ENCODE results near the gene DNAH5.
"Not testable (repeated sequence)": the region's sequence is repeated elsewhere in the genome, so short reads cannot be mapped to it uniquely, and the experiment has no call there.

The DNAH5 gene

DNA sequence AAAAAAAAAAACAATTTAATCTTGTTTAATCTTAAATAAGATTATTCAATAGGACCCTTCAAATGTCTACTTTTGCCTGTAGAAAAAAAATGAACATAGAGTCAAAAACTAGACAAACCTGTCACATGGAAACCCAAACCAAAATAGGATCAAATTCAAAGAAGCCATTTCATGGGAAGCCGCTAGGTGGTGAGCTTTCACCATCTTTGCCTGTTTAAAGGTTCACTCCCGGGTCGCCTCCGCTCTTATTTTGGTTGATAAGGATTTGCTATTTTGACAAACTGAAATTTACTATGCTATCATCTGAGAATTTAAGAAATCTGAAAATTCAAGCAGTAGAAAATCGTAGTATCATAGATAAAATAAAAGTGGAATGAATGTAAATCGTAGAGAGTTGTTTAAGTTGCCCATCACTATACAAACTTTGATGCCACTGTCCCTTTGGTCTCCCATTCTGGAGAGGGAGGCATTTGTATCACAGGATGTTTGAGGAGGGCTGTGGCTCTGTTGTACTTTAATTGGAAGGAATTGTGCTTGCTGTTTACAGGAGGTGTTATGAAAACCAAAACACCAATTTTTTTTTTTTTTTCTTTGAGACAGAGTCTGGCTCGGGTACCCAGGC lies 43.5 kb upstream of the DNAH5 start:
- peak; percentile 65 for DNase-seq (ENCODE audit: extremely low spot score)
- TF ChIP-seq CTBP1 (IDR thresholded peaks at IDR 0.05; ENCODE audit: borderline replicate concordance) (no peak), ZNF384 (IDR thresholded peaks at IDR 0.05) (no peak), SUZ12 (IDR thresholded peaks at IDR 0.05) (no peak), LEF1 (IDR thresholded peaks at IDR 0.05; ENCODE audit: borderline replicate concordance) (no peak), SP1 (IDR thresholded peaks at IDR 0.05) (no peak), FOXK2 (IDR thresholded peaks at IDR 0.05) (no peak), FOXM1 (IDR thresholded peaks at IDR 0.05; ENCODE audit: borderline replicate concordance) (no peak), HDGF (IDR thresholded peaks at IDR 0.05; ENCODE audit: borderline replicate concordance) (no peak), ARNT (IDR thresholded peaks at IDR 0.05) (no peak), TARDBP (IDR thresholded peaks at IDR 0.05) (no peak), ELF4 (IDR thresholded peaks at IDR 0.05) (no peak), BHLHE40 (IDR thresholded peaks at IDR 0.05; ENCODE audit: borderline replicate concordance) (no peak), NFRKB (IDR thresholded peaks at IDR 0.05) (no peak)
- ChIA-PET POLR2A (no interaction called here), CTCF (interaction anchor here (0.7 to 1.3 kb wide), 3 partner anchors 27 to 399 kb away, joined by 3 to 7 read pairs (median 5); no protein-coding TSS in a partner anchor)

DNA sequence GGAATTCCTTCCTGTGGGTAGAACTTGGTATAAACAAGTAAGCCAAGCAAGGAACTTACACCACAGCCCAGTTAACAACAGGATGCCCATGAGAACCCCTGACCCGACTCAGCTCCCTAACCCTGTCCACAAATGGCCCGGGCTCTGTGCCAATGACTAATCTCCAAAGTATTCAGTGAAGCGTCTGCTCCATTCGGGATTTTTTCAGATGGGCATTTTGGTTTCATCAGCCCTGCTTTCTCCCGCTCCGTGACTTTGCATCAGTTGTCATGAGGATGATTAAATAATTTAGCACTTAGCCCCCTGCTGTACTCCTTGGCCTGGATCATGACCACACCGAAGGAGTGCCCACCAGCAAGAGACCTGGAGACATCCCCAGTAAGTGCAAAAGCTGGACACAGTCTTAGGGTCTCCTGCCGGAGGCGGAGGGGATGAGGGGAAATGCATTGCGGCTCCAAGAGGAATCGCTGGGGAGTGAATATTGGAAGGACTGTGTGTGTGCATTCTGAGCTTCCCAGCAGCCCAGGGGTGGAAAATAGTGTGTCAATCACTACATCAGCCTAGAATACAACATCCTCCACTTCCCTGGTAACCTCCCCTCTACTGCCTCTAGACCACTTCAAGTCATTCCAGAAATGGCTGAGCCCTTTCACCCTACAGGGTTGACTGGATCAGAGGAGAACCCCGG lies 41.4 kb upstream of the DNAH5 start:
- ChIA-PET POLR2A (no interaction called here), CTCF (no interaction called here)
- TF ChIP-seq ARNT (IDR thresholded peaks at IDR 0.05): no peak
- TF ChIP-seq CTBP1 (IDR thresholded peaks at IDR 0.05; ENCODE audit: borderline replicate concordance): no peak
- no peak for TF ChIP-seq FOXK2 (IDR thresholded peaks at IDR 0.05)
- no peak for TF ChIP-seq SP1 (IDR thresholded peaks at IDR 0.05)
- no peak for TF ChIP-seq FOXM1 (IDR thresholded peaks at IDR 0.05; ENCODE audit: borderline replicate concordance)
- TF ChIP-seq, protein P1, sequence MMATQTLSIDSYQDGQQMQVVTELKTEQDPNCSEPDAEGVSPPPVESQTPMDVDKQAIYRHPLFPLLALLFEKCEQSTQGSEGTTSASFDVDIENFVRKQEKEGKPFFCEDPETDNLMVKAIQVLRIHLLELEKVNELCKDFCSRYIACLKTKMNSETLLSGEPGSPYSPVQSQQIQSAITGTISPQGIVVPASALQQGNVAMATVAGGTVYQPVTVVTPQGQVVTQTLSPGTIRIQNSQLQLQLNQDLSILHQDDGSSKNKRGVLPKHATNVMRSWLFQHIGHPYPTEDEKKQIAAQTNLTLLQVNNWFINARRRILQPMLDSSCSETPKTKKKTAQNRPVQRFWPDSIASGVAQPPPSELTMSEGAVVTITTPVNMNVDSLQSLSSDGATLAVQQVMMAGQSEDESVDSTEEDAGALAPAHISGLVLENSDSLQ (IDR thresholded peaks at IDR 0.05): no peak
- no peak for TF ChIP-seq HDGF (IDR thresholded peaks at IDR 0.05; ENCODE audit: borderline replicate concordance)
- no peak for TF ChIP-seq LEF1 (IDR thresholded peaks at IDR 0.05; ENCODE audit: borderline replicate concordance)
- no peak for TF ChIP-seq ELF4 (IDR thresholded peaks at IDR 0.05)
- TF ChIP-seq SUZ12 (IDR thresholded peaks at IDR 0.05): no peak
- TF ChIP-seq ZNF384 (IDR thresholded peaks at IDR 0.05): no peak
- TF ChIP-seq L3MBTL2 (conservative IDR thresholded peaks at IDR 0.05): no peak
- no peak for TF ChIP-seq BHLHE40 (IDR thresholded peaks at IDR 0.05; ENCODE audit: borderline replicate concordance)
- no peak for TF ChIP-seq NFRKB (IDR thresholded peaks at IDR 0.05)
- DNase-seq (ENCODE audit: extremely low spot score): no peak

DNA sequence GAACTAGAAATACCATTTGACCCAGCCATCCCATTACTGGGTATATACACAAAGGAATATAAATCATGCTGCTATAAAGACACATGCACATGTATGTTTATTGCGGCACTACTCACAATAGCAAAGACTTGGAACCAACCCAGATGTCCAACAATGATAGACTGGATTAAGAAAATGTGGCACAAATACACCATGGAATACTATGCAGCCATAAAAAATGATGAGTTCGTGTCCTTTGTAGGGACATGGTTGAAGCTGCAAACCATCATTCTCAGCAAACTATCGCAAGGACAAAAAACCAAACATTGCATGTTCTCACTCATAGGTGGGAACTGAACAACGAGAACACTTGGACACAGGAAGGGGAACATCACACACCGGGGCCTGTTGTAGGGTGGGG lies 40.4 kb upstream of the DNAH5 start:
- DNase-seq (ENCODE audit: extremely low spot score); POLR2A ChIA-PET; CTCF ChIA-PET: not testable (repeated sequence)

DNA sequence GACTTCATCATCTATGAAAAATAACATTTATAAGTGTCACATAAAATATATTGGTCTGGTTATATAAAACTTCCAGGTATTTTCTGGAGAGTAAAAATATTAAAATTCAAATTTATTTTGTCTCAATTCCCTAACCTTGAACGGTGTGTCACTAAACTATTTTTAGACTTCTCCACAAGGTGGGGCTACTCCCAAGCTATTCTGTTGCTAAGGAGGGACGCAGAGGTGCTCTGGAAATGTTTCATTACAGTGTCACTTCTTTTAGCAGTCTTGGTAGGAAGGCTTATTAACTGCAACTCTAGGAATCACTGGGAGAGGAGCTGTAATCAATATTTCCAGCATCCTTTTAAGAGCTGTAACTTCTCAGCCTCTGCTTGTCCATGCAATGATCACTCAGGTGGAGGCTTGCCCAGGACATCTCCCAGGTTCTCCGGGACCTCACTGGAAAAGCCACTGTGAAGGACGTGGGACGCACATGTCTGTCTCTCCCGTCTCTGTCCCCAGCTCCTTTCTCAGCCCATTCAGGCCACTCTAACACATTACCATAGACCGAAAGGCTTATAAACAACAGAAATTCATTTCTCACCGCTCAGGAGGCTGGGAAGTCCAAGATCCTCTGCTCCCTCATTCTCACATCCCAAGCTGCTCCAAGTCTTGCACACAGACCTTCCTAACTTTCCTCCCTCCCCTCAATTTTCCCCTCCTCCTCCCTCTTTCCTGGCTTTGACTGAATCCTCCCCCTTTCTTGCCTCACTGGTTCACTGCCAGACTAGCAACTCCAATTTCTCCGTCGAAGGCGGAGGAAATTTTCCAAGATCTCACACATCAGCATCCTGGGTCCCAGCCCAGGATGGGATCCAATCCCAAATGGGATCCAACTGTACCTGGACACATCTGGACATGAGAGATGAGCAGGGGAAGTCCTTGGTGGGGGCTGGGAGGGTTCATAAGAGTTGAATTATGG lies 32.7 kb upstream of the DNAH5 start:
- ChIA-PET POLR2A (no interaction called here), CTCF (interaction anchor here (1.0 to 2.1 kb wide), 4 partner anchors 20 to 672 kb away, joined by 3 to 10 read pairs (median 4); no protein-coding TSS in a partner anchor)
- TF ChIP-seq FOXM1 (IDR thresholded peaks at IDR 0.05; ENCODE audit: borderline replicate concordance) (no peak), NFRKB (IDR thresholded peaks at IDR 0.05) (no peak)
- peak; percentile 62 for DNase-seq (ENCODE audit: extremely low spot score)

DNA sequence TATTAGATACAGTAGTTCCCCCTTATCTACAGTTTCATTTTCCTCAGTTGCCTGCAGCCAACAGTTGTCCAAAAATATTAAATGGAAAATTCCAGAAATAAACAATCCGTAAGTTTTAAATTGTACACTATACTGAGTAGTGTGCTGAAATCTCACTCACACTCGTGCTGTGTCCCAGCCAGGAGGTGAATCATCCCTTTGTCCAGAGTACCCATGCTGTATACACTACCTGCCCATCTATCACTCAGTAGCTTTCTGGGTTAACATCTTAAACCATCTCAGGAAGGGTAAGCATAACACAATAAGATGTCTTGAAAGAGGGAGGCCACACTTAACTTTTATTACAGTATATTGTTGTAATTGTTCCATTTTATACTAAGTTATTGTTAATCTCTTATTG lies 31.7 kb upstream of the DNAH5 start:
- ChIA-PET CTCF (interaction anchor here (1.7 kb wide), 1 partner anchor 388 kb away, joined by 3 read pairs; no protein-coding TSS in a partner anchor), POLR2A (no interaction called here)
- DNase-seq (ENCODE audit: extremely low spot score): no peak
- TF ChIP-seq FOXA1 (IDR thresholded peaks at IDR 0.05) (no peak), SP1 (IDR thresholded peaks at IDR 0.05) (no peak), BHLHE40 (IDR thresholded peaks at IDR 0.05; ENCODE audit: borderline replicate concordance) (no peak), FOXM1 (IDR thresholded peaks at IDR 0.05; ENCODE audit: borderline replicate concordance) (no peak)

DNA sequence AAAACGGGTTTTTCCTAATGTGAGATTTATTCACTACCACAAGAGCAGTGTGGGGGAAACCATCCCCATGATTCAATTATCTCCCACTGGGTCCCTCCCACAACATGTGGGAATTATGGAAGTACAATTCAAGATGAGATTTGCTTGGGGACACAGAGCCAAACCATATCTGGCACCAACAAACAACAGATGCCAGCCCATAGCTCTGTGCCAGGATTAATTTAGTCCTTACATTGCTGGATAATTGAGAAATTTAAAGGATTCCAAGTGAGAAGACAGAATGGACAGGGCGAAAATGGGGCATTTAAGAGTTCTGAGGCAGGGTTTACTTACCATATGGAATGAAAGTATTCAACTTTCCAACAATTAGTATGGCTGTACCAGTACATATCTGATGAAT lies 30.8 kb upstream of the DNAH5 start:
- DNase-seq (ENCODE audit: extremely low spot score): no peak
- CTCF ChIA-PET: no interaction called here
- no peak for TF ChIP-seq CTBP1 (IDR thresholded peaks at IDR 0.05; ENCODE audit: borderline replicate concordance)
- TF ChIP-seq BHLHE40 (IDR thresholded peaks at IDR 0.05; ENCODE audit: borderline replicate concordance): no peak
- no peak for TF ChIP-seq ELF4 (IDR thresholded peaks at IDR 0.05)
- TF ChIP-seq ARNT (IDR thresholded peaks at IDR 0.05): no peak
- TF ChIP-seq SUZ12 (IDR thresholded peaks at IDR 0.05): no peak
- TF ChIP-seq FOXK2 (IDR thresholded peaks at IDR 0.05): no peak
- TF ChIP-seq HDGF (IDR thresholded peaks at IDR 0.05; ENCODE audit: borderline replicate concordance): no peak
- no peak for TF ChIP-seq FOXA1 (IDR thresholded peaks at IDR 0.05)
- no peak for TF ChIP-seq L3MBTL2 (conservative IDR thresholded peaks at IDR 0.05)
- no peak for TF ChIP-seq FOXM1 (IDR thresholded peaks at IDR 0.05; ENCODE audit: borderline replicate concordance)
- no peak for TF ChIP-seq SP1 (IDR thresholded peaks at IDR 0.05)
- TF ChIP-seq, protein P1 (IDR thresholded peaks at IDR 0.05): no peak
- POLR2A ChIA-PET: no interaction called here
